Neural cell (in vitro differentiated cells): ENCODE data around the gene GABBR2.

ENCODE experiments used
- EZH2 ChIP-seq: fragments of 200-600, 300-800 bp; shearing (Covaris generic), sonication (generic); IDR thresholded peaks from 2 replicates; pipeline ENCODE4 v1.6.1; 2014; ENCODE audit warnings: antibody characterized with exemption, low read length, borderline replicate concordance, mild to moderate bottlenecking; ENCODE audit not compliant: insufficient read depth, poor library complexity, severe bottlenecking
- POLR2AphosphoS5 ChIP-seq: IDR thresholded peaks from 2 replicates; pipeline ENCODE4 v1.6.1; 2012

DNA sequence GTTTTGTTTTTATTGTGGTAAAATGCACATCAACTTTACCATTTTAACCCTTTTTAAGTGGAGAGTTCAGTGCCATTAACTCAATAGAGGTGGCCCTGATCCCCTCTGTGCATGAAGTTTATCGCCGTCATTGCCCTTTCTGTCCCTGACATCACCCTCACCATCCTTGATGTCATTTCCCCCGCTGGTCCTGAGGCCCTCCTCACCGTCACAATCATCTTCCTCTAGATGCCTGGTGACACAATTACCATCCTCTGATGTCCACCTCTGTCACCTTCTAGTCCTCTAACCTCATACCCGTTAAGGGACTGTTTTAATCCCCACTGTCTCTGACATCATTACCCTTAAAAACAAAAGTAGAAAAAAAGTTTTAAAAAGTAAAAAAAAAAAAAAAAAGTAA, 340.8 kb downstream of the GABBR2 start:
- TF ChIP-seq POLR2AphosphoS5 (no peak), EZH2 (no peak)
